ENCODE measurements around the gene GH2. TPM values are rescaled to one million over a fixed set of nuclear protein-coding genes. Genes with fewer than 3 reads are reported as not detected.

GH2 gene
- total RNA-seq, 1 donor from 2014 or later = not detected

DNA sequence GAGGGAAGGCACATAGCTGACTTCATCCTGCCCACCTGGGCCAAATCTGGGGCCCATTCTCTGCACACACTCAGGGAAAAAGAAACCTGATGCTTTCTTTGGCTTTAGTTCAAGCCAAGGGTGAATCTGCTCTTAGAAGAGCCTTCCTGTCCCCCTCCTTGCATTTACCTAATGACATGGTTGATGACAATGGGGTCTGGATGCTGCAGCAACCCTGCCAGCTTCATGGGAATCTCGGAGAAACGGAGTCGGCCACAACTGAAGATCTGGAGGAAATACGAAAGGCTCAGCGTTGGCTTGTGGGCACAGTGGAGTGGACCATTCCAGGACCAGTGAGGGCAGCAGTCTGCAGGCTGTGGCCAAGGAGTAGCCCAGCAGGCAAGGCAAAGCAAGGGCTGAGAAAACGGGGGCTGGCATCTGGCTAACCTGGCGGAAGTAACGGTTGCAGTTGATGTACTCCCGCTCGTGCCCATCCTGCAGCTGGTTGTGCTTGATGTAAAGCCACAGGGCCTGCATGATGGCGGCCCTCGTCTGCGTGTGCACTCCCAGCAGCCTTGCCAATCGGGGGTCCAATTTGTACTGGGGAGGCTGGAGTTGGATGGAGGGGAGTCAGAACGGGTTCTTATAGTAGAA is 47.9 kb downstream of the GH2 start:
- no peak for DNase-seq (ENCODE audit: extremely low spot score, unreplicated experiment)
- no peaks in the 10 kb centered on the region for H3K27me3 Mint-ChIP-seq (ENCODE audit: unreplicated experiment)
- no peak overlapping the region for H3K4me3 Mint-ChIP-seq (ENCODE audit: unreplicated experiment)
- H3K9me3 Mint-ChIP-seq (ENCODE audit: unreplicated experiment) = no peaks in the 10 kb centered on the region
- TF ChIP-seq, protein P1, sequence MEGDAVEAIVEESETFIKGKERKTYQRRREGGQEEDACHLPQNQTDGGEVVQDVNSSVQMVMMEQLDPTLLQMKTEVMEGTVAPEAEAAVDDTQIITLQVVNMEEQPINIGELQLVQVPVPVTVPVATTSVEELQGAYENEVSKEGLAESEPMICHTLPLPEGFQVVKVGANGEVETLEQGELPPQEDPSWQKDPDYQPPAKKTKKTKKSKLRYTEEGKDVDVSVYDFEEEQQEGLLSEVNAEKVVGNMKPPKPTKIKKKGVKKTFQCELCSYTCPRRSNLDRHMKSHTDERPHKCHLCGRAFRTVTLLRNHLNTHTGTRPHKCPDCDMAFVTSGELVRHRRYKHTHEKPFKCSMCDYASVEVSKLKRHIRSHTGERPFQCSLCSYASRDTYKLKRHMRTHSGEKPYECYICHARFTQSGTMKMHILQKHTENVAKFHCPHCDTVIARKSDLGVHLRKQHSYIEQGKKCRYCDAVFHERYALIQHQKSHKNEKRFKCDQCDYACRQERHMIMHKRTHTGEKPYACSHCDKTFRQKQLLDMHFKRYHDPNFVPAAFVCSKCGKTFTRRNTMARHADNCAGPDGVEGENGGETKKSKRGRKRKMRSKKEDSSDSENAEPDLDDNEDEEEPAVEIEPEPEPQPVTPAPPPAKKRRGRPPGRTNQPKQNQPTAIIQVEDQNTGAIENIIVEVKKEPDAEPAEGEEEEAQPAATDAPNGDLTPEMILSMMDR (IDR thresholded peaks at IDR 0.05) = no peak
- H3K4me1 Mint-ChIP-seq (ENCODE audit: unreplicated experiment) = peaks cover 14% of the 10 kb centered on the region
- H3K27ac Mint-ChIP-seq (ENCODE audit: unreplicated experiment) = no peak overlapping the region
- peaks cover 53% of the 10 kb centered on the region for H3K36me3 Mint-ChIP-seq (ENCODE audit: unreplicated experiment)

DNA sequence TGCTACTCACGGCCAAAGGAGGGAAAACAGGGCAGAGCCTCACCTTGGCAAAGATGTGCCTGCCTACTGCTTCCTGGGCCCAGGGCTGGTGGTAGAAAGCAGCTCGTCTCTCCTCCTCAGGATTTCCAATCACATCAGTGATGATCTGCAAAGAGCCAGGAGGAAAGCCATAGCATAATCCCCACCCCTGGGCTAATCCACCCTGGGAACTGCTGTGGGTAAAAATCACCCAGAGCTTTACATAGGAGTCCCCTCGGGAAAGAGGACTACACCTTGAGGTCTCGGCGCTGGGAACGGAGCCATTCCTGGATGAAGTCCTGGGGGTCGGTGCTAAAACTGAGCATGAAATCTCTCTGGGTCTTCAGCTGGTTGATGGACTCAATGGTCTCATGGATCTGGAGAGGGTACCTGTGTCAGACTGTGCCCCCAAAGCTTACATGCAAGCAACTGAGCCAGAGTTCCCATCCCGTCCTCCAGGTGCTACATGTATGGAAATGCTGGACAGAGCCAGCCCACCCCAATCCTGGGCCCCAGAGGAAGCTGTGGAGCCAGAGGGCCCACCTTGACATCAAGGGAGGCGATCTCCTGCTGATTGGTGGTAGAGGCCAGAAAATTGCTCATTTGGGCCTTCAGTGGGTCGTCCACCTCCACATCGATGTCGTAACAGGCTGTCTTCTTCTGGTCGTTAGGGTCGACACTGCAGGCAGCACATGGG is 48.6 kb downstream of the GH2 start:
- no peak for DNase-seq (ENCODE audit: extremely low spot score, unreplicated experiment)
- TF ChIP-seq, protein P1 (IDR thresholded peaks at IDR 0.05) = no peak
- H3K4me1 Mint-ChIP-seq (ENCODE audit: unreplicated experiment) = peaks cover 13% of the 10 kb centered on the region
- no peak overlapping the region for H3K4me3 Mint-ChIP-seq (ENCODE audit: unreplicated experiment)
- no peaks in the 10 kb centered on the region for H3K27me3 Mint-ChIP-seq (ENCODE audit: unreplicated experiment)
- no peaks in the 10 kb centered on the region for H3K9me3 Mint-ChIP-seq (ENCODE audit: unreplicated experiment)
- H3K36me3 Mint-ChIP-seq (ENCODE audit: unreplicated experiment) = peaks cover 53% of the 10 kb centered on the region
- no peak overlapping the region for H3K27ac Mint-ChIP-seq (ENCODE audit: unreplicated experiment)

DNA sequence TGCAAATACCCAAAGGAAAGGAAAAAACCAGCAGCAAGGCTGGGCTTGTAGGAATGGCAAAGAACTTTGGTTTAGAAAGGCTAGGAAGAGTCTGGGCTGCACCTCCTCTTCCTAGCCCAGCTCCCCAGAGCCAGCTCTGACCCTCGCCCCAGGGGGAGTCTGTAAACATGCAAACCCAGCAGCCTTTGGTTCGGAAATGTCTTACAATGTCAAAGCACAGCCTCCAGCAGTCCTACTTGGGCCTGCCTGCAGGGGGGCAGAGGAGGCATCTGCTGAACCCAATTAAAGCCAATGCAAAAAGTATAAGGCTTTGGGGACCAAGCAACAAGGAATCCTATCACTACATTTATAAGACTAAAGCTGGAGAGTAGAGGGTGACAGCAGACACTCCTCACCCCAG is 49.3 kb downstream of the GH2 start:
- Mint-ChIP-seq H3K27me3 (ENCODE audit: unreplicated experiment) (no peaks in the 10 kb centered on the region), H3K9me3 (ENCODE audit: unreplicated experiment) (no peaks in the 10 kb centered on the region), H3K36me3 (ENCODE audit: unreplicated experiment) (peaks cover 53% of the 10 kb centered on the region), H3K4me3 (ENCODE audit: unreplicated experiment) (no peak overlapping the region), H3K4me1 (ENCODE audit: unreplicated experiment) (peaks cover 13% of the 10 kb centered on the region), H3K27ac (ENCODE audit: unreplicated experiment) (no peak overlapping the region)
- no peak for DNase-seq (ENCODE audit: extremely low spot score, unreplicated experiment)
- TF ChIP-seq, protein P1 (IDR thresholded peaks at IDR 0.05) = no peak

DNA sequence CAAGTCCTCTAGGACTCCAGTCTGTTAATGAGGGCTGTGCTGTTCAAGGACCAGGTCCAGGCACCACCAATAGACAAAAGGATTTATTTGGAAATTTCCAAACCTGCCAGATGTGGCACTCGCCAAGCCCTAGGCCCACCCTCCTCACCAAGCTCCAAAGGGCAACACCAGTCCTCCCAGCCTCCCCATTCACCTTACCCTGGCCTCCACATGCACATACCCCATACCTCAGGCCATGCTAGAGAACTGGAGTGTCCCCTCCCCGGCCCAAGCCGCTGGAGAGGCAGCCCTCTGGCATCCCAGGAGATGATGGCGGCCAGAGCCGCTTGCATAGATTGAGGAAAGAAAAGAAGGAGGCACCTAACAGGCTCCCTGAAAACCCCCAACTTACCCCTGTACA is 49.7 kb downstream of the GH2 start:
- no peaks in the 10 kb centered on the region for H3K27me3 Mint-ChIP-seq (ENCODE audit: unreplicated experiment)
- H3K27ac Mint-ChIP-seq (ENCODE audit: unreplicated experiment) = no peak overlapping the region
- H3K9me3 Mint-ChIP-seq (ENCODE audit: unreplicated experiment) = no peaks in the 10 kb centered on the region
- TF ChIP-seq, protein P1 (IDR thresholded peaks at IDR 0.05) = no peak
- H3K4me1 Mint-ChIP-seq (ENCODE audit: unreplicated experiment) = peaks cover 13% of the 10 kb centered on the region
- no peak for DNase-seq (ENCODE audit: extremely low spot score, unreplicated experiment)
- no peak overlapping the region for H3K4me3 Mint-ChIP-seq (ENCODE audit: unreplicated experiment)
- peaks cover 50% of the 10 kb centered on the region for H3K36me3 Mint-ChIP-seq (ENCODE audit: unreplicated experiment)

DNA sequence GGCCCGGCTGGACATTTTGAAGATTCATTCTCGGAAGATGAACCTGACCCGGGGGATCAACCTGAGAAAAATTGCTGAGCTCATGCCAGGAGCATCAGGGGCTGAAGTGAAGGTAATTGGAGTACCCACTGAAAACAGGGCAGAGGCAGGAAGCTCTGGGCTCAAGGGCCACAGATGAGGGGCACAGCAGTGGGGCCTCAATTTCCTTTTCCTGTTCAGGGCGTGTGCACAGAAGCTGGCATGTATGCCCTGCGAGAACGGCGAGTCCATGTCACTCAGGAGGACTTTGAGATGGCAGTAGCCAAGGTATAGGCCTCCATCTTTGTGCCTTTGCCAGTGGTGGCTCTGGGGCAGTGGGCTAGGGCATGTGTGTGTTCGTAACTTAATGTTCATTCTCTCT is 50.2 kb downstream of the GH2 start:
- TF ChIP-seq, protein P1 (IDR thresholded peaks at IDR 0.05) = no peak
- H3K4me3 Mint-ChIP-seq (ENCODE audit: unreplicated experiment) = no peak overlapping the region
- no peaks in the 10 kb centered on the region for H3K27me3 Mint-ChIP-seq (ENCODE audit: unreplicated experiment)
- no peaks in the 10 kb centered on the region for H3K9me3 Mint-ChIP-seq (ENCODE audit: unreplicated experiment)
- H3K27ac Mint-ChIP-seq (ENCODE audit: unreplicated experiment) = no peak overlapping the region
- peaks cover 48% of the 10 kb centered on the region for H3K36me3 Mint-ChIP-seq (ENCODE audit: unreplicated experiment)
- H3K4me1 Mint-ChIP-seq (ENCODE audit: unreplicated experiment) = peaks cover 15% of the 10 kb centered on the region
- DNase-seq (ENCODE audit: extremely low spot score, unreplicated experiment) = no peak
